ENCODE results near the gene PHACTR1.

DNA sequence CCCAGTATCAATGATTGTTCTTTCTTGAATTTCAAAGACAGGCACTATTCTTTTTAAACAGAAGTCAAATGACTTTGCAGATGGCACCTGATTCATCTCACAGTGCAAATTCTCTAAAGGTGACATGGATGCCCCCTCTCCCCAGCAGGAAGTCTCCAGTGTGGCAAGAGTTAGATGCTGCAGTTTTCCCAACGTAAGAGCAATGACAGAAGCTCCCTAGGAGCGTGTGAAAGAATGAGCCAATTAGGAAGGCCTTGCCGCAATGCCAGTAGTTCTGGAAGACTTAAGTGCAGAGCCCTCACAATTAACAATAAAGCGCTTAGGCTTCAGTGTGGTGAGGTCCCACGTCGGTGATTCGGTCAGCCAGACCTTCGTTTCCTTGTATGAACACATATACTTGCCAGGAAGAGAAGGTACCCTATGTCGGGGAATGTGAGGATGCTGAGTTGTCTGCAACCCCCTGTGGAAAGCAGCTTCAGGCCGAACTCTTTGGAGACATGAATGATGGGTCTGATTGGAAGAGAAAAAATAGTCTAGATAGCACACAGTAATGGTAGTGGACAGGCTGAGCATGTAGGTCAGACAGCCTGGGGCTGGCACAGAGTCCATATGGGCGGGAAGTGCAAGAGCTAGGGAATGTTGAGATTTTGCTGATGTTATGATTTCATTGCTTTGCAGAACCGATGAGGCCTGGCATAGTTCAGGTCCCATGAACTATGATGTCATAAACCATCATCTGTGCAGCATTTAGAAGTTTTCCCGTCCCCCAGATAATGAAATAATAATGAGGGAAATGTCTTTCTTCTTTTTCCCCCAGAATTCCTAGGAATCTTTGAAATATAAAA is 132.6 kb downstream of the PHACTR1 start:
- TF ChIP-seq, protein P1, sequence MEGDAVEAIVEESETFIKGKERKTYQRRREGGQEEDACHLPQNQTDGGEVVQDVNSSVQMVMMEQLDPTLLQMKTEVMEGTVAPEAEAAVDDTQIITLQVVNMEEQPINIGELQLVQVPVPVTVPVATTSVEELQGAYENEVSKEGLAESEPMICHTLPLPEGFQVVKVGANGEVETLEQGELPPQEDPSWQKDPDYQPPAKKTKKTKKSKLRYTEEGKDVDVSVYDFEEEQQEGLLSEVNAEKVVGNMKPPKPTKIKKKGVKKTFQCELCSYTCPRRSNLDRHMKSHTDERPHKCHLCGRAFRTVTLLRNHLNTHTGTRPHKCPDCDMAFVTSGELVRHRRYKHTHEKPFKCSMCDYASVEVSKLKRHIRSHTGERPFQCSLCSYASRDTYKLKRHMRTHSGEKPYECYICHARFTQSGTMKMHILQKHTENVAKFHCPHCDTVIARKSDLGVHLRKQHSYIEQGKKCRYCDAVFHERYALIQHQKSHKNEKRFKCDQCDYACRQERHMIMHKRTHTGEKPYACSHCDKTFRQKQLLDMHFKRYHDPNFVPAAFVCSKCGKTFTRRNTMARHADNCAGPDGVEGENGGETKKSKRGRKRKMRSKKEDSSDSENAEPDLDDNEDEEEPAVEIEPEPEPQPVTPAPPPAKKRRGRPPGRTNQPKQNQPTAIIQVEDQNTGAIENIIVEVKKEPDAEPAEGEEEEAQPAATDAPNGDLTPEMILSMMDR (IDR thresholded peaks at IDR 0.05): no peak
- no peak for TF ChIP-seq POLR2A (IDR thresholded peaks at IDR 0.05)
